ENCODE data around the gene FAM193B.

Gene FAM193B

GRCh38 chr5:177524941-177525655 lies 29.3 kb downstream of the FAM193B start:
- no peak for DNase-seq
- H3K27me3 ChIP-seq (ENCODE audit: insufficient read depth, low read length): no peaks in the 10 kb centered on the region
- no peak overlapping the region for H3K23ac ChIP-seq (ENCODE audit: low read length)
- no peak overlapping the region for H3K4ac ChIP-seq (ENCODE audit: low read depth, low read length)
- WGBS (ENCODE audit: extremely low coverage, insufficient coverage, insufficient read length): no CpG with 5 or more reads among the region's 10 CpGs
- H3K79me1 ChIP-seq (ENCODE audit: low read length): no peaks in the 10 kb centered on the region
- H3K9ac ChIP-seq (ENCODE audit: low read length): no peak overlapping the region
- peaks cover 84 to 87% of the 10 kb centered on the region in 2 experiments for H3K36me3 ChIP-seq (ENCODE audit: control insufficient read depth in 1 of 2, insufficient read depth in 2 of 2, low read length in 2 of 2)
- no peak overlapping the region for H3K4me2 ChIP-seq (ENCODE audit: low read length)
- no peak overlapping the region for H2BK5ac ChIP-seq (ENCODE audit: low read depth, low read length, poor library complexity)
- no peak overlapping the region for H3K14ac ChIP-seq (ENCODE audit: low read length)
- H3K9me3 ChIP-seq (ENCODE audit: insufficient read depth, low read depth, low read length): peaks cover 3% of the 10 kb centered on the region
- no peak overlapping the region for H3K18ac ChIP-seq (ENCODE audit: low read length)
- H2BK120ac ChIP-seq (ENCODE audit: insufficient read depth, low read length, poor library complexity): no peak overlapping the region
- H2BK12ac ChIP-seq (ENCODE audit: low read length): no peak overlapping the region
- H3K4me1 ChIP-seq (ENCODE audit: control insufficient read depth in 1 of 2, insufficient read depth in 2 of 2, low read length in 2 of 2): no peaks in the 10 kb centered on the region
- no peak overlapping the region for H4K8ac ChIP-seq (ENCODE audit: low read depth, low read length)
- H4K91ac ChIP-seq (ENCODE audit: low read depth, low read length): no peak overlapping the region
- H3K79me2 ChIP-seq (ENCODE audit: control insufficient read depth, insufficient read depth, low read length, poor library complexity): no peaks in the 10 kb centered on the region
- H2AFZ ChIP-seq (ENCODE audit: insufficient read depth, low read length, poor library complexity): no peak overlapping the region
- no peak overlapping the region for H4K12ac ChIP-seq (ENCODE audit: low read depth, low read length)
- H2AK5ac ChIP-seq (ENCODE audit: low read length): no peak overlapping the region
- H3K4me3 ChIP-seq (ENCODE audit: low read depth, low read length): no peak overlapping the region
- H3K27ac ChIP-seq (ENCODE audit: low read depth, low read length): no peak overlapping the region

GRCh38 chr5:177524539-177524900 lies 29.8 kb downstream of the FAM193B start:
- Histone ChIP-seq H3K23ac (ENCODE audit: low read length) (no peak overlapping the region), H3K9ac (ENCODE audit: low read length) (no peak overlapping the region), H3K9me3 (ENCODE audit: insufficient read depth, low read depth, low read length) (peaks cover 3% of the 10 kb centered on the region), H3K14ac (ENCODE audit: low read length) (no peak overlapping the region), H4K8ac (ENCODE audit: low read depth, low read length) (no peak overlapping the region), H2AK5ac (ENCODE audit: low read length) (no peak overlapping the region), H3K79me2 (ENCODE audit: control insufficient read depth, insufficient read depth, low read length, poor library complexity) (no peaks in the 10 kb centered on the region), H2BK5ac (ENCODE audit: low read depth, low read length, poor library complexity) (no peak overlapping the region), H2BK120ac (ENCODE audit: insufficient read depth, low read length, poor library complexity) (no peak overlapping the region), H3K27me3 (ENCODE audit: insufficient read depth, low read length) (no peaks in the 10 kb centered on the region), H3K36me3 (ENCODE audit: control insufficient read depth in 1 of 2, insufficient read depth in 2 of 2, low read length in 2 of 2) (peaks cover 85 to 87% of the 10 kb centered on the region in 2 experiments), H4K91ac (ENCODE audit: low read depth, low read length) (no peak overlapping the region), H3K4me1 (ENCODE audit: control insufficient read depth in 1 of 2, insufficient read depth in 2 of 2, low read length in 2 of 2) (no peaks in the 10 kb centered on the region), H3K27ac (ENCODE audit: low read depth, low read length) (no peak overlapping the region), H2BK12ac (ENCODE audit: low read length) (no peak overlapping the region), H3K18ac (ENCODE audit: low read length) (no peak overlapping the region), H4K12ac (ENCODE audit: low read depth, low read length) (no peak overlapping the region), H3K4ac (ENCODE audit: low read depth, low read length) (no peak overlapping the region), H2AFZ (ENCODE audit: insufficient read depth, low read length, poor library complexity) (no peak overlapping the region), H3K4me3 (ENCODE audit: low read depth, low read length) (no peak overlapping the region), H3K4me2 (ENCODE audit: low read length) (no peak overlapping the region), H3K79me1 (ENCODE audit: low read length) (no peaks in the 10 kb centered on the region)
- WGBS (ENCODE audit: extremely low coverage, insufficient coverage, insufficient read length): no CpG with 5 or more reads among the region's 12 CpGs
- no peak for DNase-seq

- no peaks in the 10 kb centered on the region for H3K4me1 ChIP-seq (ENCODE audit: control insufficient read depth in 1 of 2, insufficient read depth in 2 of 2, low read length in 2 of 2)
- no peak overlapping the region for H4K8ac ChIP-seq (ENCODE audit: low read depth, low read length)
- no peak overlapping the region for H4K12ac ChIP-seq (ENCODE audit: low read depth, low read length)
- no peak overlapping the region for H2BK12ac ChIP-seq (ENCODE audit: low read length)
- WGBS (ENCODE audit: extremely low coverage, insufficient coverage, insufficient read length): no CpG with 5 or more reads among the region's 19 CpGs
- no peak overlapping the region for H3K9ac ChIP-seq (ENCODE audit: low read length)
- no peaks in the 10 kb centered on the region for H3K79me2 ChIP-seq (ENCODE audit: control insufficient read depth, insufficient read depth, low read length, poor library complexity)
- H3K4me3 ChIP-seq (ENCODE audit: low read depth, low read length): no peak overlapping the region
- H2BK120ac ChIP-seq (ENCODE audit: insufficient read depth, low read length, poor library complexity): no peak overlapping the region
- H2AK5ac ChIP-seq (ENCODE audit: low read length): no peak overlapping the region
- no peak for DNase-seq
- no peak overlapping the region for H3K4me2 ChIP-seq (ENCODE audit: low read length)
- no peak overlapping the region for H2AFZ ChIP-seq (ENCODE audit: insufficient read depth, low read length, poor library complexity)
- no peaks in the 10 kb centered on the region for H3K79me1 ChIP-seq (ENCODE audit: low read length)
- no peak overlapping the region for H2BK5ac ChIP-seq (ENCODE audit: low read depth, low read length, poor library complexity)
- no peak overlapping the region for H3K23ac ChIP-seq (ENCODE audit: low read length)
- peaks cover 81 to 86% of the 10 kb centered on the region in 2 experiments for H3K36me3 ChIP-seq (ENCODE audit: control insufficient read depth in 1 of 2, insufficient read depth in 2 of 2, low read length in 2 of 2)
- H3K27ac ChIP-seq (ENCODE audit: low read depth, low read length): no peak overlapping the region
- H4K91ac ChIP-seq (ENCODE audit: low read depth, low read length): no peak overlapping the region
- peaks cover 3% of the 10 kb centered on the region for H3K9me3 ChIP-seq (ENCODE audit: insufficient read depth, low read depth, low read length)
- H3K18ac ChIP-seq (ENCODE audit: low read length): no peak overlapping the region
- no peaks in the 10 kb centered on the region for H3K27me3 ChIP-seq (ENCODE audit: insufficient read depth, low read length)
- H3K4ac ChIP-seq (ENCODE audit: low read depth, low read length): no peak overlapping the region
- H3K14ac ChIP-seq (ENCODE audit: low read length): no peak overlapping the region
Measured at GRCh38 chr5:177523711-177524538, 30.4 kb downstream of the FAM193B start.

- Histone ChIP-seq H3K14ac (ENCODE audit: low read length) (no peak overlapping the region), H2BK12ac (ENCODE audit: low read length) (no peak overlapping the region), H2AK5ac (ENCODE audit: low read length) (no peak overlapping the region), H4K8ac (ENCODE audit: low read depth, low read length) (no peak overlapping the region), H3K4me1 (ENCODE audit: control insufficient read depth in 1 of 2, insufficient read depth in 2 of 2, low read length in 2 of 2) (peaks cover 3% of the 10 kb centered on the region in 2 experiments), H2BK5ac (ENCODE audit: low read depth, low read length, poor library complexity) (no peak overlapping the region), H3K79me2 (ENCODE audit: control insufficient read depth, insufficient read depth, low read length, poor library complexity) (peaks cover 3% of the 10 kb centered on the region), H3K27ac (ENCODE audit: low read depth, low read length) (no peak overlapping the region), H3K27me3 (ENCODE audit: insufficient read depth, low read length) (no peaks in the 10 kb centered on the region), H2BK120ac (ENCODE audit: insufficient read depth, low read length, poor library complexity) (no peak overlapping the region), H3K4ac (ENCODE audit: low read depth, low read length) (no peak overlapping the region), H3K4me2 (ENCODE audit: low read length) (no peak overlapping the region), H3K4me3 (ENCODE audit: low read depth, low read length) (no peak overlapping the region), H3K23ac (ENCODE audit: low read length) (no peak overlapping the region), H4K12ac (ENCODE audit: low read depth, low read length) (no peak overlapping the region), H3K9me3 (ENCODE audit: insufficient read depth, low read depth, low read length) (peaks cover 3% of the 10 kb centered on the region), H3K9ac (ENCODE audit: low read length) (no peak overlapping the region), H4K91ac (ENCODE audit: low read depth, low read length) (no peak overlapping the region), H3K36me3 (ENCODE audit: control insufficient read depth in 1 of 2, insufficient read depth in 2 of 2, low read length in 2 of 2) (peaks cover 55 to 59% of the 10 kb centered on the region in 2 experiments), H3K79me1 (ENCODE audit: low read length) (peaks cover 6% of the 10 kb centered on the region), H2AFZ (ENCODE audit: insufficient read depth, low read length, poor library complexity) (no peak overlapping the region), H3K18ac (ENCODE audit: low read length) (no peak overlapping the region)
- no CpG with 5 or more reads among the region's 2 CpGs for WGBS (ENCODE audit: extremely low coverage, insufficient coverage, insufficient read length)
- DNase-seq: no peak
Measured at GRCh38 chr5:177520916-177521513, 33.3 kb downstream of the FAM193B start.
